SK-N-SH treated with all-trans-retinoic acid at 6 μM for 48 hours (cell line): ENCODE results near the gene KLK10.

Experiments used
- CREB5 ChIP-seq: fragments of 250-450 bp; sonication (Bioruptor Pico); IDR thresholded peaks from 2 replicates; pipeline ENCODE4 v1.5.1; 2020; ENCODE audit warnings: low read depth, mild to moderate bottlenecking, moderate library complexity
- ESRRG ChIP-seq: fragments of 250-450 bp; sonication (Bioruptor Pico); IDR thresholded peaks from 2 replicates; pipeline ENCODE4 v1.6.1; 2021; ENCODE audit warnings: mild to moderate bottlenecking
- ISL1 ChIP-seq: fragments of 250-450 bp; sonication (Bioruptor Pico); IDR thresholded peaks from 2 replicates; pipeline ENCODE4 v2.1.2; 2022; ENCODE audit warnings: mild to moderate bottlenecking, moderate library complexity
- OSR1 ChIP-seq: fragments of 250-450 bp; sonication (Bioruptor Pico); IDR thresholded peaks from 2 replicates; pipeline ENCODE4 v1.8.0; 2022; ENCODE audit warnings: moderate library complexity, mild to moderate bottlenecking, inconsistent platforms
- PPARA ChIP-seq: fragments of 250-450 bp; sonication (Bioruptor Pico); IDR thresholded peaks from 2 replicates; pipeline ENCODE4 v1.5.0; 2020; ENCODE audit warnings: mild to moderate bottlenecking, borderline replicate concordance
- RARB ChIP-seq: fragments of 250-450 bp; sonication (Bioruptor Pico); IDR thresholded peaks from 2 replicates; pipeline ENCODE4 v1.8.0; 2021; ENCODE audit warnings: mild to moderate bottlenecking, moderate library complexity
- SNAI2 ChIP-seq: fragments of 250-450 bp; sonication (Bioruptor Pico); IDR thresholded peaks from 2 replicates; pipeline ENCODE4 v1.5.0; 2020; ENCODE audit warnings: mild to moderate bottlenecking, moderate library complexity
- TCF4 ChIP-seq: fragments of 250-450 bp; sonication (Bioruptor Pico); IDR thresholded peaks from 2 replicates; pipeline ENCODE4 v1.8.0; 2021; ENCODE audit warnings: mild to moderate bottlenecking, moderate library complexity, borderline replicate concordance
- ZC3H10 ChIP-seq: fragments of 250-450 bp; sonication (Bioruptor Pico); IDR thresholded peaks from 2 replicates; pipeline ENCODE4 v1.5.1; 2021; ENCODE audit warnings: mild to moderate bottlenecking, moderate library complexity
- ZFP3 ChIP-seq: fragments of 250-450 bp; sonication (Bioruptor Pico); IDR thresholded peaks from 2 replicates; pipeline ENCODE4 v1.5.0; 2020; ENCODE audit warnings: mild to moderate bottlenecking, moderate library complexity
- ZFP30 ChIP-seq: fragments of 450-650 bp; formaldehyde crosslinking; IDR thresholded peaks from 2 replicates; pipeline ENCODE4 v1.5.0; 2022; ENCODE audit warnings: mild to moderate bottlenecking, moderate library complexity
- TF ChIP-seq, protein P1 (sequence below): fragments of 250-450 bp; sonication (Bioruptor Pico); IDR thresholded peaks from 2 replicates; pipeline ENCODE4 v1.8.0; 2021; ENCODE audit warnings: low read depth, mild to moderate bottlenecking, moderate library complexity, borderline replicate concordance
- TF ChIP-seq, protein P2 (sequence below): fragments of 250-450 bp; sonication (Bioruptor Pico); IDR thresholded peaks from 2 replicates; pipeline ENCODE4 v1.5.1; 2021; ENCODE audit warnings: mild to moderate bottlenecking, moderate library complexity

- TF ChIP-seq ZC3H10 (CRISPR knock-in tag): no peak
- TF ChIP-seq ISL1 (CRISPR knock-in tag): no peak
- TF ChIP-seq RARB (CRISPR knock-in tag): no peak
- TF ChIP-seq, protein P1, sequence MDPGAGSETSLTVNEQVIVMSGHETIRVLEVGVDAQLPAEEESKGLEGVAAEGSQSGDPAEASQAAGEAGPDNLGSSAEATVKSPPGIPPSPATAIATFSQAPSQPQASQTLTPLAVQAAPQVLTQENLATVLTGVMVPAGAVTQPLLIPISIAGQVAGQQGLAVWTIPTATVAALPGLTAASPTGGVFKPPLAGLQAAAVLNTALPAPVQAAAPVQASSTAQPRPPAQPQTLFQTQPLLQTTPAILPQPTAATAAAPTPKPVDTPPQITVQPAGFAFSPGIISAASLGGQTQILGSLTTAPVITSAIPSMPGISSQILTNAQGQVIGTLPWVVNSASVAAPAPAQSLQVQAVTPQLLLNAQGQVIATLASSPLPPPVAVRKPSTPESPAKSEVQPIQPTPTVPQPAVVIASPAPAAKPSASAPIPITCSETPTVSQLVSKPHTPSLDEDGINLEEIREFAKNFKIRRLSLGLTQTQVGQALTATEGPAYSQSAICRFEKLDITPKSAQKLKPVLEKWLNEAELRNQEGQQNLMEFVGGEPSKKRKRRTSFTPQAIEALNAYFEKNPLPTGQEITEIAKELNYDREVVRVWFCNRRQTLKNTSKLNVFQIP (CRISPR knock-in tag): no peak
- TF ChIP-seq SNAI2 (CRISPR knock-in tag): no peak
- TF ChIP-seq ZFP3 (CRISPR knock-in tag): no peak
- TF ChIP-seq CREB5: no peak
- no peak for TF ChIP-seq OSR1
- no peak for TF ChIP-seq PPARA (CRISPR knock-in tag)
- TF ChIP-seq ZFP30 (CRISPR knock-in tag): no peak
- no peak for TF ChIP-seq TCF4 (CRISPR knock-in tag)
- TF ChIP-seq, protein P2, sequence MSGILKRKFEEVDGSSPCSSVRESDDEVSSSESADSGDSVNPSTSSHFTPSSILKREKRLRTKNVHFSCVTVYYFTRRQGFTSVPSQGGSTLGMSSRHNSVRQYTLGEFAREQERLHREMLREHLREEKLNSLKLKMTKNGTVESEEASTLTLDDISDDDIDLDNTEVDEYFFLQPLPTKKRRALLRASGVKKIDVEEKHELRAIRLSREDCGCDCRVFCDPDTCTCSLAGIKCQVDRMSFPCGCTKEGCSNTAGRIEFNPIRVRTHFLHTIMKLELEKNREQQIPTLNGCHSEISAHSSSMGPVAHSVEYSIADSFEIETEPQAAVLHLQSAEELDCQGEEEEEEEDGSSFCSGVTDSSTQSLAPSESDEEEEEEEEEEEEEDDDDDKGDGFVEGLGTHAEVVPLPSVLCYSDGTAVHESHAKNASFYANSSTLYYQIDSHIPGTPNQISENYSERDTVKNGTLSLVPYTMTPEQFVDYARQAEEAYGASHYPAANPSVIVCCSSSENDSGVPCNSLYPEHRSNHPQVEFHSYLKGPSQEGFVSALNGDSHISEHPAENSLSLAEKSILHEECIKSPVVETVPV: no peak
- TF ChIP-seq ESRRG (CRISPR knock-in tag): no peak
Measured at GRCh38 chr19:51031880-51032225, 12.3 kb upstream of the KLK10 start.
